GM19395 (cell line): ENCODE data around the gene SLC38A1.

Experiments used
- ATAC-seq: cut with Tn5 transposase; IDR thresholded peaks from one replicate; pipeline ENCODE4 v1.9.1; 2021; ENCODE audit warnings: mild to moderate bottlenecking, moderate library complexity; ENCODE audit not compliant: unreplicated experiment

SLC38A1 gene

DNA sequence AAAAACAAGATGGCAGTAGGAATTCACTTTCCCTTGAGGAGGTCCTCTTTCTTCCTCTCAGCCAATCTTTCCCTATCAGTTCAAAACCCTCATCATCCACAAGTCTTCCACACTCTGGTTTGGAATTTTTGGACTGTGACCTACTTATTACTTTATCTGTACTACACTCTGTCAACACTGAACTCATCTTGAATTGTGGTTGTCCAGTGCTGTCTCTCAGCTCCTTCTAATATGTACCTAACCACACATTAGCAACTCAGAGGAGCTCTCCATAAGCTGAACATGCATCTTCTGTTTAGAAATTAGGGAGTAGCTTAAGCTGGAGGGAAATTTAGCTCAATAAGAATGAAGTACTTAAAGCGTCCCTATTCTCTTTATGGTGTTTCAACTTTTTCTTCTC, 34.8 kb downstream of the SLC38A1 start:
- no peak for ATAC-seq

DNA sequence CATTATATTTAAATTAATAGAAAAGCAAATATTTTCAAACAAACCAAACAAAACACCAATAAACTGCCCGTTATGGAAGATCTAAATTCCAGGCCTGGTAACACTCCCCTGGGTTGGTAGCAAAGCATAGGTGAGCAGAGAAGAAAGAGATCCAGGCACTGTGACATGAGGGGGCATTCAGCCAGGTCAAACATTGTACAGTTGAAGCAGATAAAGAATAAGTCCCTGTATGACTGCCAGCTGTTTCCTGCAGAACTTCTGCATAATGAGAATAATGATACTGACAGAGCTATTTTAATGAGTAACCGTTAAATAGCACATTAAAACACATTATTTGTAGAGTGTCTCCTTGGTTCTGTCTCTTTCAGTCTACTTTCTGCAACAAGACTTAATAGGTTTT, 35.4 kb downstream of the SLC38A1 start:
- no peak for ATAC-seq

- ATAC-seq: no peak
Measured at GRCh38 chr12:46230983-46231382, 37.9 kb downstream of the SLC38A1 start.

- ATAC-seq: no peak
Measured at GRCh38 chr12:46230306-46230705, 38.5 kb downstream of the SLC38A1 start.

GRCh38 chr12:46227616-46228015, 41.2 kb downstream of the SLC38A1 start:
- ATAC-seq: no peak

- no peak for ATAC-seq
Measured at GRCh38 chr12:46224386-46224785, 44.5 kb downstream of the SLC38A1 start.

GRCh38 chr12:46223047-46223446, 45.8 kb downstream of the SLC38A1 start:
- ATAC-seq: no peak

- ATAC-seq: no peak
Measured at GRCh38 chr12:46222636-46223035, 46.2 kb downstream of the SLC38A1 start.

DNA sequence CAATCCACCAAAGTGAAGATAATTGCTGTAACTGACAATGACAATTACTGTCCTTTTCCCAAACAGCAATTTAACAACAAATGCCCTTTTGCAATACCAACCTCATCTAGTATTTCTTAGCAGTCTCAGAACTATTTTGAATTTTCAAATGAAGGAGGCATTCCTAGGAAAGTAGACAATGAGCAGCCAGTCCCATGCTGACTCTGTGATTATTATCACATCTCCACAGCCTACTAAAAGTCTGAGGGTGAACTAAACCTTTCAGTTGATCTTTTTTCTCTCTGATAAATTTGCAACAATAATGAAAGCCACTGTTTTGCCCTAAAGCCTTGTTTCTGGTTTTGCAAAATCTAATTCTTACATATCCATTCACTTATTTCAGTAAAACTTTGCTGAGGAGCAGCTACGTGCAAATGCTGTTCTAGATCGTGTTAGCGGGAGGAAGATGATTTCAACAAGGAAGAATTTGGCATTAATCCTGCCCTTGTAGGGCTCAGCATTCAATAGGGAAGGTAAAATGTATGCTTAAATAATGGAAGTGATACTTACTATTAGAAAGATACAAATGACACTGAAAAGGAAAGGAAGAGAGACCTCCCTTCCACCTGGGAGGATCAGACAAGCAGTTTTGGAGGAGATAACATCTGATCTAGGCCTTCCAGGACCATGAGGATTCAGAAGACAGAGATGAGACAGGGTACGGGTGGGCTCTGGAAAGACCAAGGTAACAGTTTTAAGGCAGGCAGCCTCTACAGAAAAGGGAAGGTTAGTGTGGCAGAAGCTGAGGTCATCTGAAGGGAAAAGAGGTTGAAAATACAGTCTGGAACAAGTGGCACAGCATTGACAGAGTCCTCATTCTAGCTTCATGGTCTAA, 47.4 kb downstream of the SLC38A1 start:
- ATAC-seq: no peak

DNA sequence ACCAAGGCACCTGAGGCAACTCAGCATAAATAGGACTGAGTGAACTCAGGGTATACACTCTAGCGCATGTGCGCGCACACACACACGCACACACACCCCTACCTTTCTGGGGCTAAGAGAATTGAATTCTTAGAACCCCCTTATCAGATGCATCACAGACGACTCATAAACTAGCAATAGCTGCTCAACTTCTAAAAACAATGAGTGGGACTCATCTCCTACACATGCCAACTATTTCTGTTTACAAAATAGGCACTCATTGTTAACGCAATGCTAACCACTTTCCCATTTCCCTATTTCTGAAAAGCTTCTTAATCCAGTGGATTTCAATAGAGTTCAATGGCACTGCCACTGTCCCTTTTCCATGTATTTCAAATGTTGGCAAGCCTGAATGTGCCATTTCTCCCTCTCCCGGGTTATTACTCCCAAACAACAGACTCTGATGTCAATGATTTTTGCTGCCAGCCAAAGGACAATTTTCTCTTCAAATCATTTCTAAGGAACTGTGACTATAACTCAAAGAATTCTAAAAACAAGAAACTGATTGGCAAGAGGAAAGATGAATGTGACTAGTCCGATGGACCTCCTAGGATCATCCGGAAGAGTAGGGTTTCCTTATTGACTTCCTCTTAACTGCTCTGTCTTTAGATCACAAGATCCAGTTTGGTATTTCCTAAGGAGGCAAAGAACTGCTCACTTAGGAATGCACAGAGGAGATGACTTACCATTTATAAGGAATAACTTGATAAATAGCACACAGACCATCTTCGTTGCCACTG, 48.8 kb downstream of the SLC38A1 start:
- ATAC-seq: no peak

GRCh38 chr12:46219132-46219876, 49.5 kb downstream of the SLC38A1 start:
- ATAC-seq: no peak

DNA sequence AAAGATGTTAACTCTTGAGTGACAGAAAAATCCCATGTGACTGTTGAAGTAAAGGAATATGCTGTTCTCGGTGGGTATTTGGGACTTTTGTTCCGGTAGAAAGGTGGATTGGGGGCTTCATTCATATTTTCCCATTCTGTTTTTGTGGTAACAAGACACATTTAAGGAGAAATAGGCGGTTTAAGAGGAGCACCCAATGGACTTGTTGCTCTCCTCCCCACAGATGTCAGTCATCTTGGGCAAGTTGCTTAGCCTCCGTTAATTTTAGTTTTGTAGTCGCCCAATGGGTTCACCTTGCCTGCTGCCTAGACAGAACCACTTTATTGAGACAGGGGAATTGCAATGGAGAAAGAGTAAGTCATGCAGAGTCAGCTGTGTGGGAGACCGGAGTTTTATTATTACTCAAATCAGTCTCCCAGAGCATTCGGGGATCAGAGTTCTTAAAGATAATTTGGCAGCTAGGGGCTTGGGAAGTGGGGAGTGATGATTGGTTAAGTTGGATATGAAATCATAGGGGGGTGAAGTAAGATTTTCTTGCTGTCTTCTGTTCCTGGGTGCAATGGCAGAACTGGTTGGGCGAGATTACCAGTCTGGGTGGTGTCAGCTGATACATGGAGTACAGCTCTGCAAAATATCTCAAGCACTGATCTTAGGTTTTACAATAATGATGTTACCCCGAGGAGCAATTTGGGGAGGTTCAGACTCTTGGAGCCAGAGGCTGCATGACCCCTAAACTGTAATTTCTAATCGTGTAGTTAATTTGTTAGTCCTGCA, 50.3 kb downstream of the SLC38A1 start:
- no peak for ATAC-seq

DNA sequence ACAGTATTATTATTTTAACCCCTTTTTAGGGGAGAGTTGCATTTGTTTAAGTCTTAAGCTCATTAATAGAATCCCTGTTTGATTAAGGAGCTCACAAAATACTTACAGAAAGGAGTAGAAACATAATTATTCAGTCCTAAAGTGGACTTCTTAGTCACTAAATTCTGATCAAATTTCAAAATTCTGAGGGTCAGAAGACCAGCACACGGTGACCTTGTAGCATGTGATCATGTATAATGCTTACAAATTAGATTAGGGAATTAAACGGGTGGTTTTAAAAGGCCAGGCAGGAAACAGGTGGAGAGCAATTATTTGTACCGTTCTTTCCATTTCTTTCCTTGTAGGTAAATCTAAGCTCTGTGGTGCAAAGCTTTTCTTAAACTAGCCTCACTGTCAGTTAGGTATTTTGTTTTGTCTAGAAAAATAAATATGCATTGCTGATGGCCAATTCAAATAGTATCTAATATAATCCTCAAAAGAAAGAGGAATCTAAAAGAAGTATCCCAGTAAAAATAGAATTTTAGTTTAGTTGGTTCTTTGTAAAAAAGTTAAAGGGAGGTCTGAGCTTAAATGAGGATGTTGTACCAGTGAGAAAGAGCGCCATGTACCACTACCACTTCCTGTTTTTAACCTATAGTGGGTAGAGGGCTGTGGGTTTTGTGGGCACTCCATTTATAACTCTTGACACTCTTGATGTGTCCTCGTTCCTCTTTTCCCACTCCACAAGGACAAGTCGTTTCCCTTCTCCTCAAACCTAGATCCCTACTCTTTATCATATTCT, 51.1 kb downstream of the SLC38A1 start:
- ATAC-seq: peak; percentile 66

- peak; percentile 60 for ATAC-seq
Measured at GRCh38 chr12:46214668-46215436, 54.0 kb downstream of the SLC38A1 start.

- no peak for ATAC-seq
Measured at GRCh38 chr12:46212108-46212982, 56.5 kb downstream of the SLC38A1 start.

DNA sequence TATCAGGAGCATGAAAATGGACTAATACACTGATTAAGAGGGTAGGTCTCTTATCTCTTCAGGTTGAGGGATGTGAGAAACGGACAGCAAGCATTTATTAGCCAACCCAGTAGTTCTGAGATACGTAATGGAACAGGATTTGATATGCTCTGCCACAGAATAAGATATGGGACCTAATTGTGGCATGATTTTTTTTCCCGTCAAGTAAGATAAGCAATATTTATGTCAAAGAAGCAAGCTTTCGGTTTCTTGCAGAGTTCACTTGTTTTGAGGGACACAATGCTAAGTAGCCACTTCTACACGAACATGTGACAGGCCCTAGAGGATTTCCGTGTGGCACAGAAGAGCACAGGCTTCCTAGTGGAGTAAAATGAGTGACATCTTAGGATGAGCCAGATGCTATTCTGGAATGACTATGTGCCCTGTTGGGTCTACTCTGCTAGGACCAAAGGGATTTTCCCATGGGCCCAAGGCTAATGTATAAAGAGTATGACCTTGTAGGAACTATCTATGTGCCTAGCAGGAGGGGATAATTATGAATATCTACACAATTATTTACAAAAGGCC, 57.9 kb downstream of the SLC38A1 start:
- no peak for ATAC-seq

DNA sequence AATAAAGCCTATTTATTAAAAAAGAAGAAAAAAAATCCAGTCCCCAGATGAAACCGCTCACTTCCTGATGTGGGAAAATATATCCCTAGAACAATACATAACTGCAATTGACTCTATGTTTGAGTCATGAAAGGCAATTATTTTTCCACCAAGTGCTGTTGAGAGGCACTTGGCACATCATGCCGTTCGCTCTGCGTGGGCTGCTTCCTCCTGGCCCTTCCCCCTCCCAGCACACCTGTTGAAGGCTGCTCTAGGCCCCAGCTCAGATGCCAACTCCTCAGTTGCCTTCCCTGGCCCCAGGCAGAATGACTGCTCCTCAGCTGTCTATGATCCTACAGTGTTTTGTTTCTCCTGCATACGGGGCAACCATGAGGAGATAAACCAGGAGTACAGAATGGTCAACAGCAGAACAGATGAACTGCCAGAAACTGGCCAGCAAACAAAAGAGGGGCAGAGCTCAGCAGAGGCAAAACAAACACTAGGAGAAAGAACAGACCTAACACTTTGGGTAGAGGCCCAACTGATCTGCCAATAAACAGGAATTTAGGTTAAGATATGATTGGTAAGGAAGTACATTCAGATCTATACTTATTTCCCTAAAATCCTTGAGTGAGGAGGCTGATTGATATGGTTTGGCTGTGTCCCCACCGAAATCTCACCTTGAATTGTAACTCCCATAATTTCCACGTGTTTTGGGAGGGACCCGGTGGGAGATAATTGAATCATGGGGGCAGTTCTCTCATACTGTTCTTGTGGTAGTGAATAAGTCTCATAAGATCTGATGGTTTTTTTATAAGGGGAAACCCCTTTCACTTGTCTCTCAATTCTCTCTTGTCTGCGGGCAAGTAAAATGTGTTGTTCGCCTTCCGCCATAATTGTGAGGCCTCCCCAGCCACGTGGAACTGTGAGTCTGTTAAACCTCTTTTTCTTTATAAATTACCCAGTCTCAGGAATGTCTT, 58.6 kb downstream of the SLC38A1 start:
- peak; percentile 69 for ATAC-seq
